DMS79 treated with DMSO at 0.1 percent for 48 hours (cell line): Measurements from ENCODE around the gene CHMP4B.

ENCODE experiments used
- DNase-seq: peaks from one replicate; lab custom pipeline; 2025; lab: John Stamatoyannopoulos, UW

The CHMP4B gene

DNA sequence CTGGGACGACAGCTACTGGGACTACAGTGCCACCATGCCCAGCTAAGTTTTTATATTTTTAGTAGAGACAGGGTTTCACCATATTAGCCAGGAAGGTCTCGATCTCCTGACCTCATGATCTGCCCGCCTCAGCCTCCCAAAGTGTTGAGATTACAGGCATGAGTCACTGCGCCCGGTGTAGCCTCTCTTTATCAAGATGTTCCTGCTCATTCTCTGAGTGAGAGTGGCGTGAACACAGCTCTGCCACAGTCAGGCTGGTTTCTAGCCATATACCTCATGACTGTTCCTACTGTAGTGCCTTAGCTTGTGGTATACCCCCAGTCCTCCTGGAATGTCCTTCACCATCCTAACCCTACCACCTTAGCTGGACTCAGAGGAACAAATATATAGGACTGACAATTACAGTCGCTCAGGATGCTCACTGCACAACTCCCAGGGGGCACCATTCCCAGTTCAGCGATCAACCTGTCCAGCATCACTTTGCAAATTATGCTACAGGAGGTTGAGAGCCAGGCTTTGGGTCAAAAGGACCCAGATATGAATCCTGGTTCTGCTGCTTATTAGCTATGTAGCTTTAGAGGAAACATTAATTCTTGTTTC is 86.3 kb downstream of the CHMP4B start:
- DNase-seq, result no peak

DNA sequence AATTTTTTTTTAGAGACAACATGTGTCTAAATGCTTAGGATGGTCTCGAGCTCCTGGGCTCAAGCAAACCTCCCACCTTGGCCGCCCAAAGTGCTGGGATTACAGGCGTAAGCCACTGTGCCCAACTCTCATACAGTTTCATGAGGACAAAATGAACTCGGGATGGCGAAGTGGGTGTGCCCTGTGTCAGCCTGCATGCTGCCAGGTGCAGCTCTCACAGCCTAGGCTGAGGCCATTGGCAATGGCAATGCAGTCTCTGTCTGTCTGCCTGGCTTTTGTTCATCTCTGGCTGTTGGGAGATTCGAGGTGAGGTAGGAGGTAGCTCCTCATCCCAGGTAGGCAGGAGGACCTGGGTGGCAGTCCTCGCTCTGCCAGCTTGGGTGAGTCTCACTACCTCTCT is 88.0 kb downstream of the CHMP4B start:
- no peak for DNase-seq

DNA sequence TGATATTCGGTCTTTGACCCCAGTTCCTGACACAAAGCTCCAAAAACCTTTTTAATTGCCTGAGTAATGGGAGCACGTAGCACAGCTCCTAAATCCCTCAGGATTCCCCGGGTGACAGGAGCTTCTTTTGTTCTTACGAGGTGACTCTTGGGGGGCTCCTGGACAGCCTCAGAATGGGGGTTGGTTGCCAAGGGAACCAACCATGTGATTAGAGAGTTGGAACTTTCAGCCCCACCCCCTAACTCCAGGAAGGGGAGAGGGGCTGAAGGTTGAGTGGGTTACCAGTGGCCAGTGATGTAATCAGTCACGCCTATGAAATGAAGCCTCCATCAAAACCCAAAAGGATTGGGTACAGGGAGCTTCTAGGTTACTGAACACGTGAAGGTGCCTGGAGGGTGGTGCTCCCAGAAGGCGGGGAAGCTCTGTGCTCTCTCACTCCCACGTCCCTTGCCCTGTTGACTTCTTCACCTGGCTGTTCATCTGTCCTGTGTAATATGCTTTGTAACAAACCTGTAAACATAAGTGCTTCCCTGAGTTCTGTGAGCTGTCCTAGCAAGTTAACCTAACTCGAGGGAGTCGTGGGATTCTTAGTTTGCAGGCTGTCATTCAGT is 89.5 kb downstream of the CHMP4B start:
- DNase-seq, result no peak

DNA sequence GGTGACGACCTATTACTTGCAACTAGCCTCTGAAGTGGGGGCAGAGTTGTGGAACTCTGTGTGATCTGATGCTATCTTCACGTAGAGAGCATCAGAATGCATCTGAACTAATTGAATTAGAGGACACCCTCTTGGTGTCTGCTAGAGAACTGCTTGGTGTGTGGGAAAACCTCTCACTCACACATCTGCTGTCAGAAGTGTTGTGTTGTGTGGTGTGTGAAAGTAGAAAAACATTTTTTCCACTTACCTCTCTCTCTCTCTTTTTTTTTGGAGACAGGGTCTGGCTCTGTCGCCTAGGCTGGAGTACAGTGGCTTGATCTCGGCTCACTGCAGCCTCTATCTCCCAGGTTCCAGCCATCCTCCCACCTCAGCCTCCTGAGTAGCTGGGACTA is 90.0 kb downstream of the CHMP4B start:
- no peak for DNase-seq

DNA sequence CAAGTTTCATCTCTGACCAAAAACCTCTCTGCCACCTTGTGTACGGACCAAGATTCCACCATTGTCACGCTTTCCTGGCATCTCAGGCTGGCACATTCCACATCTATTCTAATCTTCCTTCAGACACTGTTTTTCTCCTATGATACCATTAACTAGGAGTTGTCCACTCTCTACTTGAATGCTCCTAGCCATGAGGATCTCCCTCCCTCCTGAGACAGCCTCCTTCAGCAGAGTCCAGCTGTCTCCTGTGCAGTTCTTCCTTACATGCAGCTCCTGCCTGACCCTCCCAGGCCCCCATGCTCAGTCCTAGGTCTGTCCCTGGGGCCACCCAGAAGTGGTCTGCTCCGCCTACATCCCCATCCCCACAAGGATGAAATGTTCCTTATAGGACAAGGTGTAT is 90.9 kb downstream of the CHMP4B start:
- DNase-seq, result no peak
